ENCODE data around the gene MAP3K8.

MAP3K8 gene

GRCh38 chr10:30433730-30434272 lies at the start of gene MAP3K8:
TSS of gene MAP3K8 (plus strand) at chr10:30434184. CDS start at chr10:30438939, 4,755 bp downstream.
- peak; percentile 83 for DNase-seq

GRCh38 chr10:30384701-30385201 lies 49.2 kb upstream of the MAP3K8 start:
- peak; percentile 4 for DNase-seq

- DNase-seq, result no peak
Observed at GRCh38 chr10:30386801-30387588, 47.0 kb upstream of the MAP3K8 start.

DNA sequence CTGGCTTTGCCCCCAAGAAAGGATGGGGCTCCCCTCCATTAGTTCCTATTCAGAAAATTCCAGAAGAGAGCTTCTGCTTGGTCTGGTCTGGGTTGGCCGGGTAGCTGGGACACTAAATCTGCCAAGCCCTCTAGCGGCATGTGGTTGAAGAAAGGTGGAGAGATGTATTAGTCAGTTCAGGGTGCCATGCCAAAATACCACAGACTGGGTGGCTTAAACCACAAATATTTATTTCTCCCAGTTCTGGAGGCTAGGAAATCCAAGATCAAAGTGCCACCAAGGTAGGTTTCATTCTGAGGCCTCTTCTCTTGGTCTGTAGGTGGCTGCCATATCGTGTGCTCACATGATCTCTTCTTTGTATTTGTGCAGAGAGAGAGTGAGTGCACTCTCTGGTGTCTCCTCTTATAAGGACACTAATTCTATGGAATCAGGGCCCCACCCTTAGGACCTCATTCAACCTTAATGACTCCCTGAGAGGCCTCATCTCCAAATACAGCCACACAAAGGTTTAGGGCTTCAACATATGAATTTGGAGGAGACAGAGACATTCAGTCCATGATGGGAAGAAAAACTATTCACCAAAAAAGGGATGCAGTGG lies 46.2 kb upstream of the MAP3K8 start:
- no peak for DNase-seq

- DNase-seq, result no peak
Observed at GRCh38 chr10:30389543-30389942, 44.4 kb upstream of the MAP3K8 start.

DNA sequence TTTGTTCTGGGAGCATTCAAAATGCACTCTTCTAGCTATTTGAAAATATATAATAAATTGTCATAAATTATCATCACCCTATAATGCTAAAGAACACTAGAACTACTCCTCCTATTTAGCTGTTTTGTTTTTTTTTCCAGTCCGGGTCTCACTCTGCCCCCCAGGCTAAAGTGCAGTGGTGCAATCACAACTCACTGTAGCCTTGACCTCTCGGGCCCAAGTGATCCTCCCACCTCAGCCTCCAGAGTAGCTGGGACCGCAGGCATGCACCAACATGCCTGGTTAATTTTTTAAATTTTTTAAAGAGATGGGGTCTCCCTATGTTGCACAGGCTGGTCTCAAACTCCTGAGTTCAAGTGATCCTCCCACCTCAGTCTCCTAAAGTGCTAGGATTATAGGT lies 43.8 kb upstream of the MAP3K8 start:
- DNase-seq, result no peak

GRCh38 chr10:30391266-30391665 lies 42.7 kb upstream of the MAP3K8 start:
- DNase-seq, result no peak

DNA sequence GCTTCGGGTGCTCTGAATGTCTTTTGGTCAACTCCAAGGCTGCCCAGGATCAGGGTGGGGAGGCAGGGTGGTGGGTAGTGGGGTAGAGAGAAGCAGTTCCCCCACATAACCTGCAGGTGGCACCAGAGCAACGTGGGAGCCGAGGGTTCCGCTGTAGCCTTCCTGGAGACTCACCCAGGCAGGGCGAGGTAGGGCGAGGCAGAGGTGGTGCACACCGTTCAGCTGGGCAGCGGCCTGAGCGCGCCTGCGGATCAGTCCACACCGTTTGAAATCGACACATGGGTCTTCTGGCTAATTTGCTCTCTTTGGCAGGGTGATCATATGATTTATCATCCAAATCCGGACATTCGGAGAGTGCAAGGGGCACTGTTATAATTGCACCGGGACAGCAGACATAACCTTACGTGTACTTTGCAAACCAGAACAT lies 41.4 kb upstream of the MAP3K8 start:
- peak; percentile 42 for DNase-seq

DNA sequence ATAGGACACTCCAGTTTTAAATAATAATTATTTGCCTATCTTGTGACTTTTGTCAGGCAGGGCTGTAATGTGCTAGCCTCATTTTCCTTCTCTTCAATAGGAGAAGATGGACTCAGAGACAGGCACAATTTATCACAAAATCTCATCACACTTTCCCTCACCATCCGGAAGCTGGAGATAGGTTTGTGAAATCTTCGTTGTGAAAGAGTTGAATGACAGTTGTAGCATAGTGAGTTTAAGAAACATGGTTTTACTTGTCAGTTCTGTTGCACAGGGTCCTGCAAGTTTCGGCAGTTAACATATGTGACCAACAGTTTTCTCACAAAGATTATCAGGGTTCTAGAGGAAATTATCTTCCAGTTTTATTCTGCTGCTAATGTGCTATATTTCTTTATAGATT lies 37.7 kb upstream of the MAP3K8 start:
- DNase-seq, result no peak

GRCh38 chr10:30396698-30397097 lies 37.3 kb upstream of the MAP3K8 start:
- DNase-seq, result no peak

DNA sequence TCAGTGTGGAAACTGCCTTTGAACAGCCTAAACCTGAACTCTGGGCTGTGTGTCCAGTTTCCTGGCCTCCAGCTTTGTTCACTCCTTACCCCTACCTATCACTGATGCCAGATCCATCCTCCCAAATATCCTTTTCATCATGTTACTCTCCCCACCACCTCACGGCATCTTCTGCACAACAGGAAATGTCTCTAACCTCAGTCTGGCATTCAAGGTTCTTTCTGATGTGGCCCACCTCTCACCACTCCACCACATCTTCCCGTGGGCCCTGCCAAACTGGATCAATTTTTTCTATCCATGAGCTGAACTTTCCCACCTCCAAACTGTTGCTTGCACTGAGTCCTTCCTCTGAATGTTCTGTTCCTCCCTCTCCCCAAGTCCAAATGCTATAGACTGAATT lies 35.8 kb upstream of the MAP3K8 start:
- no peak for DNase-seq

GRCh38 chr10:30398788-30399187 lies 35.2 kb upstream of the MAP3K8 start:
- DNase-seq, result no peak

DNA sequence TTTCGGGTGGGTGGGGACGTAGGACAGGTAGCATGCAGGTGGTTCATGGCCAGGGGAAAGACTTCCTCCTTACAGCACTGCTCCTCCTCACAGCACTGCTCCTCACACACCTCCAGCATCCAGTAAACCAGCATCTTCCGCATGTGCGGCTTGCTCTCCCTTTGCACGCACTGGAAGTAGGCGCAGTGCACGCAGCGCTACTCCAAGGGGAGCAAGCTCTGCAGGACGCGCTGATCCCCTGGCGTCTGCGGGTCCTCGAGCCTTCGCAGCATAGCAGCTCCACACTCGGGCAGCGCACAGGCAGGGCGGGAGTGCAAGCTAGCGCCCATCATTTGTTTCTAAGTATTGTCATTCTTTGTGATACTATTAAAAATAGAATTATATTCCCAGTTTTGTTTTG lies 30.5 kb upstream of the MAP3K8 start:
- no peak for DNase-seq

DNA sequence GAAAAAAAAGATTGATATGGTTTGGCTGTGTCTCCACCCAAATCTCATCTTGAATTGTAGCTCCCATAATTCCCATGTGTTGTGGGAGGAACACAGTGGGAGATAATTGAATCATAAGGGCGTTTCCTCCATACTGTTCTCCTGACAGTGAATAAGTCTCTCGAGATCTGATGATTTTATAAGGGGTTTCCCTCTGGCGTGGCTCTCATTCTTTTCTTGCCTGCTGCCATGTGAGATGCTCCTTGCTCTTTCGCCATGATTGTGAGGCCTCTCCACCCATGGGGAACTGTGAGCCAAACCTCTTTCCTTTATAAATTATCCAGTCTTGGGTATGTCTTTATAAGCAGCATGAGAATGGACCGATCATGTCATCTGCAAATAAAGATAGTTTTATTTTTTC lies 29.4 kb upstream of the MAP3K8 start:
- DNase-seq, result no peak

- no peak for DNase-seq
Observed at GRCh38 chr10:30411263-30411662, 22.7 kb upstream of the MAP3K8 start.

GRCh38 chr10:30412901-30413300 lies 21.1 kb upstream of the MAP3K8 start:
- no peak for DNase-seq

- peak; percentile 36 for DNase-seq
Observed at GRCh38 chr10:30413996-30414576, 19.9 kb upstream of the MAP3K8 start.

GRCh38 chr10:30415593-30415992 lies 18.4 kb upstream of the MAP3K8 start:
- DNase-seq, result no peak

DNA sequence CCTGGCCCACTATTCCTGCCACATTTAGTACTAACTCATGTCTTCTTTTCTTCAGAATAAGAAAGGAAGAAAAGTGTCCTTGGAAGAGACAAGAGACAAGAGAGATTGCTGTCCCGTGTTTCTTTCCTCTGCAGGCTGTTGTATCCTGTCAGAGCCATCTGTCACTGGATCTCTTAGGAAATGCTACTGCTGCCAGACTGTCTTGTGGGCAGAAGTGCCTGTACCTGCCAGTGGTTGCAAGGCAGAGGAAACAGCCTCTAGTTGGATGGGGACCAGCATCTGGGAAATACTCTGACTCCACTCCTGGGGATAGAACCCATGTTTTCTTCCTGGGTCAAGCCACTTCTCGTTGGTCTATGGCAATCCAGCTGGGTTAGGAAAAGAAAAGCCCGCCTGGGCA lies 16.7 kb upstream of the MAP3K8 start:
- no peak for DNase-seq

DNA sequence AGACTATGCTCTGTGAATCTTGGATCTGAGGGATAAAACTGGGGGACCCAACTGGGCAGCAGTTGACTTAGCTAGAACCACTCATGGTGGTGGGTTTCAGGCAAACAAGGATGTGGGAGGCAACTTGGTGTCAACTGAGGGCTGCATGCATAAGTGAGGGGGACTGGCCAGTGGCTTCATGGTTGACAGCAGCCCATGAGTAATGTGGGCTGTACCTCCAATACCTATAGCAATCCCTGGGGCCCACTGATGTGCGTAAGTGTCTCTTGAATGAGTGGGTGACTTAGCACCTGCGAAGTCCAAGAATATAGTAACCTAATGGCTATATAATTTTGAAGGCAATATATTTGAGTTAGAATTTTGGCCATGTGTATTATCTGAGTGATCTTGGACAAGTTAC lies 13.7 kb upstream of the MAP3K8 start:
- DNase-seq, result no peak

- no peak for DNase-seq
Observed at GRCh38 chr10:30420766-30421165, 13.2 kb upstream of the MAP3K8 start.

- no peak for DNase-seq
Observed at GRCh38 chr10:30422151-30422695, 11.8 kb upstream of the MAP3K8 start.

GRCh38 chr10:30422981-30423654 lies 10.9 kb upstream of the MAP3K8 start:
- no peak for DNase-seq
